HG03045 (cell line): ENCODE data around the gene CDC42BPA.

Experiments used
- ATAC-seq: cut with Tn5 transposase; IDR thresholded peaks from one replicate; pipeline ENCODE4 v1.9.1; 2021; ENCODE audit warnings: mild to moderate bottlenecking, moderate library complexity; ENCODE audit not compliant: unreplicated experiment

Gene CDC42BPA

GRCh38 chr1:226949401-226949800 is 368.9 kb downstream of the CDC42BPA start:
- ATAC-seq: no peak

- ATAC-seq: no peak
Observed at GRCh38 chr1:226948996-226949395, 369.3 kb downstream of the CDC42BPA start.

GRCh38 chr1:226948480-226948879 is 369.8 kb downstream of the CDC42BPA start:
- ATAC-seq: no peak

- no peak for ATAC-seq
Observed at GRCh38 chr1:226948051-226948450, 370.2 kb downstream of the CDC42BPA start.

- ATAC-seq: no peak
Observed at GRCh38 chr1:226946841-226947240, 371.5 kb downstream of the CDC42BPA start.

- ATAC-seq: no peak
Observed at GRCh38 chr1:226946285-226946684, 372.0 kb downstream of the CDC42BPA start.

GRCh38 chr1:226945858-226946245 is 372.4 kb downstream of the CDC42BPA start:
- ATAC-seq: no peak

GRCh38 chr1:226945106-226945857 is 373.0 kb downstream of the CDC42BPA start:
- ATAC-seq: no peak

- no peak for ATAC-seq
Observed at GRCh38 chr1:226943927-226944326, 374.4 kb downstream of the CDC42BPA start.

GRCh38 chr1:226943156-226943555 is 375.1 kb downstream of the CDC42BPA start:
- no peak for ATAC-seq

- no peak for ATAC-seq
Observed at GRCh38 chr1:226942392-226942791, 375.9 kb downstream of the CDC42BPA start.

GRCh38 chr1:226940806-226941067 is 377.6 kb downstream of the CDC42BPA start:
- no peak for ATAC-seq

- peak; percentile 97 for ATAC-seq
Observed at GRCh38 chr1:226940029-226940805, 378.1 kb downstream of the CDC42BPA start, which contains the start of gene COQ8A. COQ8A (plus strand) TSS chr1:226940294; CDS start chr1:226961386, 21,092 bp downstream.
